Skin of body (tissue), 2 donors: Measurements from ENCODE around the gene PTPRR. TPM values are rescaled to one million over a fixed set of nuclear protein-coding genes. Genes with fewer than 3 reads are reported as not detected.

Experiments
- DNase-seq: peaks from one replicate; lab custom pipeline; 2025; lab: John Stamatoyannopoulos, UW
- total RNA-seq: library from RNA; depleted of rRNA; stranded (reverse); fragments of >200 nt; gene quantifications from one replicate; pipeline ENCODE4 v1.2.3, GENCODE V29; 2014

Gene PTPRR, protein sequence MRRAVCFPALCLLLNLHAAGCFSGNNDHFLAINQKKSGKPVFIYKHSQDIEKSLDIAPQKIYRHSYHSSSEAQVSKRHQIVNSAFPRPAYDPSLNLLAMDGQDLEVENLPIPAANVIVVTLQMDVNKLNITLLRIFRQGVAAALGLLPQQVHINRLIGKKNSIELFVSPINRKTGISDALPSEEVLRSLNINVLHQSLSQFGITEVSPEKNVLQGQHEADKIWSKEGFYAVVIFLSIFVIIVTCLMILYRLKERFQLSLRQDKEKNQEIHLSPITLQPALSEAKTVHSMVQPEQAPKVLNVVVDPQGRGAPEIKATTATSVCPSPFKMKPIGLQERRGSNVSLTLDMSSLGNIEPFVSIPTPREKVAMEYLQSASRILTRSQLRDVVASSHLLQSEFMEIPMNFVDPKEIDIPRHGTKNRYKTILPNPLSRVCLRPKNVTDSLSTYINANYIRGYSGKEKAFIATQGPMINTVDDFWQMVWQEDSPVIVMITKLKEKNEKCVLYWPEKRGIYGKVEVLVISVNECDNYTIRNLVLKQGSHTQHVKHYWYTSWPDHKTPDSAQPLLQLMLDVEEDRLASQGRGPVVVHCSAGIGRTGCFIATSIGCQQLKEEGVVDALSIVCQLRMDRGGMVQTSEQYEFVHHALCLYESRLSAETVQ
- total RNA-seq, result 0.49 TPM

DNA sequence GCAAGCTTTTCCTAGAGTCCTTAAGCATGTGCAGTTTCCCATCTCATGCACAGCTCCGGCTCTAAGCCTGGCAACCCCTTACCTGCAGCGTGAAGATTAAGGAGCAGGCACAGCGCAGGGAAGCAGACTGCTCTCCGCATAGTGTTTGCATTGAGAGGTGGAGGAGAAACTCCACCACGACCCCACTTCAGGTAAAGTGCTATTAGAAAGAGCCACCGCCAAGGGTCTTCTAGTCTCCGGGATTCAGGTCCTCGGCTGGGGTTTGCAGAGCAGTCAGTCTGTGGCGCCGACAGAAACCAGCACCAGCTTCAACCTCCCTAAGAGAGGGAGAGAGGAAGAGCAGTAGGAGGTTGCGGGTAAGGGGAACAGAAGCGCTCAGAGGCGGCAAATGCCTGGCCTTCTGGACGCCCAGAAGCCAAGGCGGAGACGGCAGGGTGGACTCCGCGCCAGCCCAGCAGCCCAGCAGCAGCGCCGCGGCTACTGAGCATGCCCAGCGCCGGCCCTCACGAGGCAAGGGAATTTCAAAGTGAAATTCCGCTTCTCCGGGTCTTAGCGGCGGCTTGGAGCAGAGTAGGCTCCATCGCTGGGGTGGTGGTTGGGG is at the start of gene PTPRR:
Gene PTPRR, minus strand, starts transcription at position 488 of the 601 bp plus-strand sequence. Its CDS starts 348 bp downstream, at position 140.
- DNase-seq, result no peak

DNA sequence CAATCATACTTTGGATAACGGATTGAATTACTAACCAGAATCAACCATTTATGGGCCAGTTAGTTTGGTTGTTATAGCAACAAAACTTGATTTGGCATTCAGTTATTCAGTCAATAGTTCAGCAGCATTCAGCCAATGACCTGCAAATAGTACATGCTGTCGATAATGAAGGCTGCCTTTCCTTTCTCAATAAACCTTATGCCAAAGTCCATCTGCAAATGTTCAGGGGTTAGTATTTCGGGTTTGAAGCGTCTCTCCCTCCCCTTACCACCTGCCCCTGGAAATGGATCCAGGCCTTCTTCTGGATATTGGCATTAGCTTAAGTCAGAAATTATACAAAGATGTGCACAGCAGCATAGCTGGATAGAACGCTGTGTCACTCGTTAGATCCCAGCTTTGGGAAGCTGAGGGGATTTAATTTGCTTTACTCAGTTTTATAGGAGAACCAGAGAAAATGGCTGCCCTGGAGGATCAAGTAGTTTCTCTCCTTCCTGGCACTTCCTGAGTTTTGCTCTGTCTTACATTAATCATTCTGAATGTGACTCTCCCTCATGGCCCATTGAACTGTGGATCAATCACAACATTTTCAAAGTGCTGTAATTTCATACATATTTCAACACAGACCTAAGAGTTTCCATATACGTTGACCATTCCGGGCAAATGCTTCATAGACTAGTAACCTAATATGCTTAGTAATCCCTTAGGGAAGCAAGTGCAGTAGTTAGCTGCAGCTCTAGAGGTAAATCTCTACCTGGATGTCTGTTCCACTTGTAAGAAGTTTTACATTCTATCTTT is 46.7 kb upstream of the PTPRR start:
- DNase-seq, result peak; percentile 45

DNA sequence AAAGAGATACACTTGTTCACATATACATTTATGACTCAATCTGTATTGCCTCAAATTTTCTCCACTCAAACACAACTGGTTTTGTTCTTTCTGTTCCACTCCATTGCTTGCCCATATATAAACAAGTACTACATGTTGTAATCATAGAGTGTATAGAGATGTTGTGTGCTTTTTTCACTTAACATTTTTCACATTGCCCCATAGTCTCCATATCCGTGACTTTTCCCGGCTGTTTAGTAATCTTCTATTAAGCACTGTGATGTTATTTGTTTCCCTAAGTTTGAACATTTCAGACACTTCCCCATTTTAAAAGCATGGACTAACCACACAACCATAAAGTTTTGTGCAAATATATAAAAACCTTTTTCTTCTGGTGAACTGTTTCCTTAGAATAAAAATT is 45.5 kb upstream of the PTPRR start:
- no peak for DNase-seq

DNA sequence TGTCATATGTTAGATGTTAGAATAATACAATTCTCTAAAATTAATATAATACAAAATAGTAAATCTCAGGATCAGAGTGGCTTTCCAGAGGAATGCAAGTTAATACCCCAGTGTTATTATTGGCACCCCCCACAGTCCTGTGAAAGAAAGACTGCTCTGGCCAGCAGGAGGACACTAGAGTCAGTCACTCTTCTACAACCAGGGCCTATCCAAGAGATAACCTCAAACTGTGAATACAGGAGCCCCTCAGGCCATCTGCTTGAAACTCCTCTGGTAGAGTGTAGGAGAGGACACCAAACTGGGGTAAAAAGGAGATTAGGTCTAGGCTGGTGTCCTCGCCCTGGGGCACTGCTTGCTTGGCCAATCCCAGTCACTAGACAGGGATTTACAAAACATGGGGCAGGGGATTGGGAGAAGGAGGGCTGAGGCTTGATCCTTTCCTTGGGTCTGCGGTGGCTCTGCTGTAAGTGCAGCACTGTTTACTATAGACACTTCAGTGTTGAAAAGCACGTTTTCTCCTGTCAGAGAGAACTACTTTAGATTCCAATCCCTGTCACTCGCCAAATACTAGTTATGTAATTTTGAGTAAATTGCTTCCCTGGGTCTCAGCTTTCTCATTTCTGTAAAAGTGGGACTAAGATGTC is 44.5 kb upstream of the PTPRR start:
- no peak for DNase-seq

DNA sequence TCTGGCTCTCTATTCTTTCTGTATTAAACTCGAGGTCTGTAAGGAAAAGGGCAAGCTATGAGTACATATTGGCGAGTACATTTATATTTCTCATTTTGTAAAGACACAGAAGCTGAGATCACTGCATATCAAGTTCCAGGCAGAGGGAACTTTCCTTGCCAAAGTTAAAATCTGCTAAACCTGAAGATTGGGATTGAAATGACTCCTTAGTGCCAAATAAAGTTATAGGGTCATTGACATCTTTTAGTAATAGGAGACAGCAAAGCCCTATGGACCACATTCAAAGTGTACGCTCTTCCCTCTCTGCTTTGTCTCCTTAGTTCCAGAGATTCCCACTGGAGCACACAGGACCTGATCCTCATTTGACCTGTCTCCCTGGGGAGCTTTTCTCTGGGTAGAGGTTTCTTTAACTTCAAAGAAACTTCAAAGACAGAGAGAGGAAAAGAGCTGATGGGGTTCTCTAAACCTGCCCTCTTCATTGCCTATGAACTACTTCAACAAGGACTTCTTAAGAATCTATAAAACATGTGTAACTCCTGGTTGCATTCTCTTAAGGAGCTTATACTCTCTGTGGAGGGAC is 42.6 kb upstream of the PTPRR start:
- peak; percentile 8 for DNase-seq

DNA sequence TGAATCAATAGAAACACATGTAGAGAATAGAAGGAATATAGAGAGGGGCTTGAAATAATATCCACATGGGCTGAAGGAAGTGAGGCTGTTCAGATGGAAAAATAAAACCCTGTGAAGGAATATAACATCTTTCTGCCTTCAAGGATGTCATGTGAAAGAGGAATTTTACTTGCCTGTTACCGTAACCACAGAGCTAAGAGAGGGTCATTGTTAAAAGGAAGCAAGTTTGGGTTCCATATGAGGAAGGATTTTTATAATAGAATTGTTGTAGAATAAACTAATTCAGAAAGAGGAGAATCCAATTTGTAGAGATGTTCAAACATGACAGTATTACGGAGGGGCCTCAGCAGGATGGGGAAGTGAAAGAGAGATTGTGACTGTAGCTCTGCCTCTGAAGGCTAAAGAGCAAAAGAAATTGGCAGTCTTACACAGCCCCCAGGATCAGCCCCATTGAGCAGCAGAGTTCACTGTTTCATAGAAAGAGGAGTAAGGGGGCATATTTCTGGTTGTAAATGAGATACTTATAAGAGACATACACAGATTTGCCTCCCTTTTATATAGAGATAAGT is 41.8 kb upstream of the PTPRR start:
- DNase-seq, result no peak

DNA sequence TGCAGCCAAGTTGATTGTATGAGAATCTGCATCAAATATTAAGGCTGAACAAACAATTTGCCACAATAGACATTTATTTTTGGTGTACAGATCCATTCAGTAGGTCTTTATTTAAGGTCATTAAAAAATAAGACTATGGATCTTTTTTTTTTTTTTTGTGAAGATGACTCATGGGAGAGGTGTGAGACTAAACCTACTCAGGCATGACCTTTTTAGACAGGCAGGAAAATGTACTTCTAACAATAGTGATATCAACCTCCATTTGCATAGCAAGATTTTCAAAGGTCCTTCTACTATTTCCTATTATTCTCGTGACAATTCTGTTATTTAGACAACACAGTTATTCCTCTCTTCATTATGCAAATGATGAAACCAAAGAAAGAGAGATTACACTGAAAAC is 39.9 kb upstream of the PTPRR start:
- no peak for DNase-seq

DNA sequence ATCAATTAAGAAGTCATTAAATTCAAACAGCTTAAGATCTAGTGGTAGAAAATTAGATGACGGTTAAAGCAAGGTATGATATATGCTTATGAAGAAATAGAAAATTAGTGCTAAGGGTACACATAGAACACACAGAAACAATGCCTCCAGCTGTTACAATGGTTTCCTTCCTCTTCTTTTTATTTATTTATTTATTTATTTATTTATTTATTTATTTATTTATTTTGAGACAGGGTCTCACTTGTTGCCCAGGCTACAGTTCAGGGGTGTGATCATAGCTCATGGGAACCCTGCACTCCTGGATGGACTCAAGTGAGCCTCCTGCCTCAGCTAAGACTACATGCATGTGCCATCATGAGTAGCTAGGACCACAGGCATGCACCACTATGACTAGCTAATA is 34.9 kb upstream of the PTPRR start:
- DNase-seq, result no peak

DNA sequence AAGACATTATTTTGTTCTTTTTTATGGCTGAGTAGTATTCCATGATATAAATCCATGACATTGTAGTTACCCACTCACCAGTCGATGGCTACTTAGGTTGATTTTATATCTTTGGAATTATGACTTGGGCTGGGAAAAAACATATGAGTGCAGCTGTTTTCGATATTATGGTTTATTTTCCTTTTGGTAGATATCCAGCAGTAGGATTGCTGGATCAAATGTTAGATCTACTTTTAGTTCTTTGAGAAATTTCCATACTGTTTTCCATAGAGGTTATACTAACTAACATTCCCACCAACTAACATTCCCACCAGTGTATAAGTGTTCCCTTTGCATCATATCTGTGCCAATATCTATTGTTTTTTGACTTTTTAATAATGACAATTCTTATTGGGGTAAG is 29.9 kb upstream of the PTPRR start:
- DNase-seq, result no peak

DNA sequence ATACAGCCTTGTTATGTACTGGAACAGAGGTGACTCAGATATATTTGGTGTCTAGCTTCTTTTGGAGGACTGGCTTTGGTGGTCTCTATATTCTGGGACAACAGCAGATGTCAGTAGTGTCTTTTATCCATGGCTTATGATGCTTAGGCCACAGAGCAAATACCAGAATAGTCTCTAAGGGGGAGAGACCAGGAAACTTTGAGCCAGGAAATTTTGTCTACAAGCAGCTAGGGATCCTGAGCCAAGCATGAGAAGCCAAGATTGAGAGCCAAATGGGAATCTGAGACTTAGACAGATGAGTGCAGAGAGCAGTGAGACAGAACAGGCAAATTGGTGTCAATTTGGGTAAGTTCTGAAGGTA is 28.4 kb upstream of the PTPRR start:
- peak; percentile 95 for DNase-seq

DNA sequence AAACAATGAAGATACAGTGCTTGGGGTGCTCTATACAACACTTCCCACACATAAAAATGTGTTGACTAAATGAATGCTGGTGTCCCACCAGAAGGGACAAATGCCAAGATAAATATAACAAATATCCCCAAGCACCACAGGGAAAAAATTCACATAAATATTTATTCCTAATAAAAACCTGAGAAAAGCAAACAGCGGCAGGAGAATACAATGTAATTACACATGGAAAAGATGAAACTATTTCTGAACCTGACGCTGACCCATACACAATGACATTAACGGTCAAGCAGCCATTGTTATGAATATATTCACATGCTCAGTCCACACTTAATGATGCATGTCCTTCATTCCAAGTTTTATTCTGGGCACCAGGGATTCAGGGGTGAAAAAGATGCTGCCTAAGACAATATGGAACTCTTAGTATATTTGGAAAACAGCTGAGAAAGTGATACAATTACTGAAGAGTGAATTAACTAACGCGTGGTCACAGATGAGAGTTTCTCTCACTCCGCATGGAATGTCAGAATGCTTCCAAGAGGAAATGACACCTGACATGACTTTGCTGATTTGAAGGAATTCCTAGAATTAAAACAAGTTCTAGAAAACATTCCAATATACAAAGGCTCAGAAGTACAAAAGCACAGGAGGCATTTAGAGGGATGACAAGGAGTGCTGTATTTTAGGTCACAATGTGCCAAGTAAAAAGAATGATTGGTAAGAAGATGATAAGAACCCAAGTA is 27.9 kb upstream of the PTPRR start:
- no peak for DNase-seq

DNA sequence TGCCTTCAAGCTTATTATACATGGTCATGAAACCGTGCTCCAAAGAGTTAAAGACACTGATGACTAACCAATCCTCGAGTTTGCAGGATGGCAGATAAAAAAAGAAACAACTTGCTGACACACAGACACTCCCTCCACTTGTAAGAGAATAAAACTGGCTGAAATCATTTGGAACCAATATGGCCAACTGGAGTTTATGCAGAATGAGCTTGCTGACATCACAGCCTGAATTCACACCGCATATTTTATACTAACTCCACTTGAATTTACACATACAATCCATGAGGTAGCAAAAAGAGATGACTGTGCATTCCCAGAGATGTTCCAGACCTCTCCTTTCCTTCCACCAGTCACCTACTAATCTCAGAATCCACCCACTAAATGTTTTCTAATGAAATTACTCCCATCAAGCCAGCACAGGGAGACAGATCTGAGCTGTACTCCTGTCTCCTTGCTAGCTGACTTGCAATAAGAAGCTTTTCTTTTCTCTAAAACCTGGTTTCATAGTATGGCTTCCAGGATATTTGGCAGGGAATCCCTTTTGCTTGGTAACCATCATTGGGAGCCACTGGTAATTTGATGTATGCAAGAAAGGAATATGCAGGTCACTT is 15.8 kb upstream of the PTPRR start:
- DNase-seq, result no peak

DNA sequence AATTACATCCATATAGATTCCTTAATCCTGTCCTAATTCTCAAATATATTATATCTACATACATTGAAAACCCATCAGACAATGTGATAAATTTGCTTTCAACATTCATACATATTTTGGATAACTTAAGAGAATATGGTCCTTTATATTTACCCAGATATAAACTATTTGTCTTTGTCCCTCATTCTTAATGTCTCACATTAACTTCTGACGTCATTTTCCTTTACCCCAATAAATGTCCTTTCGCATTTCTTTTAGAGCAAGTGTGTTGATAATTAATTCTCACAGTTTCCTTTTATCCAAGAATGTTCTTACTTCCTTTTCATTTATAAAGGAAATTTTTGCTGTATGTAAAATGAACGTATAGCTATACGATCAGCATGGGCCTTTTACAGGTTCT is 12.6 kb upstream of the PTPRR start:
- DNase-seq, result no peak

DNA sequence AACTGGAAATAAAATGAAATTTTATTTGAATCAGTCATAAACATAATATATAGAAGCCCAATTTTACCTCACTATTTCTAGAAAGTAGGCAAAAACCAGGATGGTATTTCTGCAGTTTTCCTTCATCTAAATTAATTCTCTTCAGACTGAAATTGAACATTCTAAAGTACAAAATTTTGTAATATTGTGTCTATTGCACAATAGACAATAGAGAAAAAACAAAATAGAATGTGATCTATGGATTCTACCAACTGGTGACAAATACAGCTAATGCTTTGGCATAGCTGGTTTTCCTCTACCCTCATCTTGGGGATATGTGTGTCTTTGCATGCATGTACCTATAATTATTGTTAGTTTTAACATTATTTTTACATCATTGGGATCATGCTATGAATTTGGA is 8.5 kb upstream of the PTPRR start:
- no peak for DNase-seq

DNA sequence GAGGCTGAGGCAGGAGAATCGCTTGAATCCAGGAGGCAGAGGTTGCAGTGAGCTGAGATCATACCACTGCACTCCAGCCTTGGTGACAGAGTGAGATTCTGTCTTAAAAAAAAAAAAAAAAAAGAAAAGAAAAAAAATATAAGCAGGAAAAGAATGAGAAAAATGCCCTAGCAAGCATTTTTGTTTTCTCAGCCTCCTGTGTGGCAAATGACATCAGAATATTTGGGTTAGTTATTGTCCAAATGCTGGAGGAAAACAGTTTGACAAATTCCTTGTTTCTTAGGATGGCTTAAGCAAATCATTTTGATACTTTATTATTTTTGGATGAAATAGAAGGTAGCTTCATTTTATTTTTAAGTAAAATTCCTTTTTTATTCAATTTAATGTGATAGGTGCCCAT is 7.5 kb upstream of the PTPRR start:
- no peak for DNase-seq

DNA sequence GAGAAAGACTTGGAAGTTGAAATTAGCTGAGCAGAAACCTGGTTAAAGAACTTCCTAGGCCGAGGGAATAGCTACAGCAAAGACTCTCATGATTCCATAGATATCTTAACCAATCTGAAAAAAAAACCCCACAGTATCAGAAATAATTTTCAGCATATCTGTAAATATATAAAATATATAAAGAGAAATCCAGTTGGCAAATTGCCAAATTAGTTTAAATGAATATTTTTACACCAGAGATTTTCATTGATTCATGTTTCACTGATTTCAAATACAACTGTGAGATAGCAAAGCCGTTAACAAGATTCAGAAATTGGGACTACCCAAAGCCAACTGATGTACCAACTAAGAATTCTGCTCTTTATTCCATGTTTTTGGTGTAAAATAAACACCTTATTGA is 6.8 kb upstream of the PTPRR start:
- no peak for DNase-seq

DNA sequence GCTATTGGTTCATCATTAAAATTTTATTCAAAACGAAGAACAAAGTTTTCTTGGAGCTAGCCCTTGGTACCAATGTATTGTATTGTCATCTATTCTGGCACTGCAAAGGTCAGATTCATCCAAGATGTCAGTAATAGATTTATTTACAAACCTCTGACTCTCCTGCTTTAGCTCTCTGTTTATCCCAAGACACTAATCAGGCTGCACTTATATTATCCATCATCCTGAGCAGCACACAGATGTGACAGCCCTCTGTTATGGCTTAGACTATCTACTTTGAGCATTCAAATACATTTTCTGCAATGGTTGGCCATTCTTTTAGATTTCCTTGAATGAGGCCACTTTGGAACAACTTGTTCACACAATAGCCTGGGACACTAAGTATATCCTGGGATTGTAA is 5.0 kb upstream of the PTPRR start:
- DNase-seq, result no peak

DNA sequence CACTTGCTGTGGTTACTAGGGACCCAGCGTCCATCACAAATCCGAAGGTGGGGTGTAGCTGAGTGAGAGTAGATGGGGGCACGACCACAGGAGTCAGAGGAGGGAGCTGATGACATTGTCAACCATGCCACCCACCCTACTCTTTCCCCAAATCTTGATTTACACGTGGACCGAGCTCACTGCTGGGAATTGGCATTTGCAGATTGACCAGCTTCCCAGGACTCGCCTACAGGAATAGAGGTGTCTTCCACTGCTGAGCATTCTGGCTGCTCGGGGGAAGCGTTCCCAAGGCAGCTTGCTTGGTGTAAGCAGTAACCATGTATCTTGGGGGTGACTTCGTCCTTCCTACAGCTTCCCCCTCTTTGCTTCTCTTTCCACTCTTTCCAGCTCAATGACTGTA is 353 bp upstream of the PTPRR start:
- no peak for DNase-seq

DNA sequence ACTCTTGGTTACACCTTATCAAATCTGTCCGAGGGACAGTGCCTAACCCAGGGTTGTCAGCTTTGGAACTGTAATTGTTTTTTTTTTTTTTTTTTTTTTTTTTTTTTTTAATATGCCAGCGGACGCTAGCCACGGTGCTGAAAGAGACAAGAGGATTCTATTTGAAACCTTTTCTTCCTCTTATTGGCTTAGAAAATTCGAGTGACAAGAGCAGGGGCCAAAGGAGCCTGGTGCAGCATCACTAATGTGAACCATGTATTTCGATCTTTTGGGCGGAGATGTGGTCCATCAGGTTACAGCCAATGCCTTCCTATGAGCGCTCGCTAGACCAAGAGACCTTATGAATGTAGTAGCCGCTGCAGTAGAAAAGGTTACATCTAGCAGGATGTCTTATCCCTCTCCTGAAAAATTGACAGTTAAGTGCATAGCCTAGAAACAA is 922 bp downstream of the PTPRR start:
- no peak for DNase-seq

DNA sequence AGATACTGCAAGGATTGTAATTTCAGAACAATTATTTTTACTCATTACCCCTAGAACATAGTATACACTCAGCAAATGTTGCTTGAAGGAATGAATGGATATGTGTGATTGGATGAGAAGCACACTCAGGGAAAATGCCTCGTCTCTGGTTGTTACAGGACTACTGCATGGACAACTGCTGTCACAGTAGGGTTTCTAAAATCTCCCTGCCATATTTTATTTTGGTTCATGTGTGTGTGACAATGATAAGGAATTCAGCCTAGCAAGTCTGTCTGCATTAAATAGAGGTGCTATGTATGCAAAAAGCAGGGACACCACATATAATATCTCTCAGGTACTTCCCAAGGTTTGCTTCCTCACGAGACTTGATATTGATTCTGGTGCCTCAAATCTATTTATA is 1.4 kb downstream of the PTPRR start:
- DNase-seq, result peak; percentile 1
